IMR-90 (cell line): ENCODE measurements around the gene RXFP1.

ENCODE experiments used
- CEBPB ChIP-seq: IDR thresholded peaks from 2 replicates; pipeline ENCODE4 v1.6.1; 2012; ENCODE audit warnings: low read depth, low read length, improper control_type of control experiment
- FOS ChIP-seq: fragments of 150-350 bp; IDR thresholded peaks from 2 replicates; pipeline ENCODE4 v1.6.1; 2016; ENCODE audit warnings: low read depth, low read length
- MAFK ChIP-seq: IDR thresholded peaks from 2 replicates; pipeline ENCODE4 v1.6.1; 2012; ENCODE audit warnings: low read depth, low read length, improper control_type of control experiment
- MXI1 ChIP-seq: IDR thresholded peaks from 2 replicates; pipeline ENCODE4 v1.6.1; 2012; ENCODE audit warnings: low read depth, mild to moderate bottlenecking, low read length, moderate library complexity, borderline replicate concordance
- NFE2L2 ChIP-seq: fragments of 150-350 bp; IDR thresholded peaks from 2 replicates; pipeline ENCODE4 v1.6.1; 2016; ENCODE audit warnings: low read depth, mild to moderate bottlenecking, low read length
- POLR2A ChIP-seq: IDR thresholded peaks from 2 replicates; pipeline ENCODE4 v1.6.1; 2012; ENCODE audit warnings: mild to moderate bottlenecking, low read depth, low read length
- RAD21 ChIP-seq: IDR thresholded peaks from 2 replicates; pipeline ENCODE4 v1.6.1; 2012; ENCODE audit warnings: low read length, improper control_type of control experiment
- RCOR1 ChIP-seq: IDR thresholded peaks from 2 replicates; pipeline ENCODE4 v1.6.1; 2012; ENCODE audit warnings: mild to moderate bottlenecking, low read length, improper control_type of control experiment; ENCODE audit not compliant: insufficient replicate concordance
- SMC3 ChIP-seq: fragments of 150-350 bp; IDR thresholded peaks from 2 replicates; pipeline ENCODE4 v1.6.1; 2016; ENCODE audit warnings: low read depth, mild to moderate bottlenecking, antibody characterized with exemption, low read length, moderate library complexity
- TF ChIP-seq, protein P1 (sequence below): conservative IDR thresholded peaks from 2 replicates; pipeline ENCODE4 v1.5.1; 2012; ENCODE audit warnings: mild to moderate bottlenecking, low read depth, low read length, improper control_type of control experiment
- TF ChIP-seq, protein P2 (sequence below): fragments of 150-350 bp; IDR thresholded peaks from 2 replicates; pipeline ENCODE4 v1.6.1; 2016; ENCODE audit warnings: low read depth, mild to moderate bottlenecking, low read length, moderate library complexity, borderline replicate concordance
- TF ChIP-seq, protein P3 (sequence below): fragments of 150-350 bp; IDR thresholded peaks from 2 replicates; pipeline ENCODE4 v1.6.1; 2017; ENCODE audit warnings: mild to moderate bottlenecking, antibody characterized with exemption, low read length, low read depth

DNA sequence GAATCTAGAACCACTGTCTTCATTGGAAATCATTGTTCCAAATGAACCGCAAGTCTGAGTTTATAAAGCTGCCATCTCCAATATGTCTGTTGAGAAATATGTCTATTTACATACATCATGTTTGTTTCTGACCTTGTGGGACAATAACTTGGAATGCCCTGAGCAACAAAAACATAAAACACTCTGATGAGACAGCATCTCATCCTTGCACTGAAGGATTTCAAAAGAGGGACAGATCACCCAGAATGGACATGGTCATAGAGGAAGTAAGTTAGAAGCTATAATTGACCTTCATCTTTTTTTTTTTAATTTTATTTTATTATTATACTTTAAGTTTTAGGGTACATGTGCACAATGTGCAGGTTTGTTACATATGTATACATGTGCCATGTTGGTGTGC is 22.5 kb downstream of the RXFP1 start:
- TF ChIP-seq, protein P1, sequence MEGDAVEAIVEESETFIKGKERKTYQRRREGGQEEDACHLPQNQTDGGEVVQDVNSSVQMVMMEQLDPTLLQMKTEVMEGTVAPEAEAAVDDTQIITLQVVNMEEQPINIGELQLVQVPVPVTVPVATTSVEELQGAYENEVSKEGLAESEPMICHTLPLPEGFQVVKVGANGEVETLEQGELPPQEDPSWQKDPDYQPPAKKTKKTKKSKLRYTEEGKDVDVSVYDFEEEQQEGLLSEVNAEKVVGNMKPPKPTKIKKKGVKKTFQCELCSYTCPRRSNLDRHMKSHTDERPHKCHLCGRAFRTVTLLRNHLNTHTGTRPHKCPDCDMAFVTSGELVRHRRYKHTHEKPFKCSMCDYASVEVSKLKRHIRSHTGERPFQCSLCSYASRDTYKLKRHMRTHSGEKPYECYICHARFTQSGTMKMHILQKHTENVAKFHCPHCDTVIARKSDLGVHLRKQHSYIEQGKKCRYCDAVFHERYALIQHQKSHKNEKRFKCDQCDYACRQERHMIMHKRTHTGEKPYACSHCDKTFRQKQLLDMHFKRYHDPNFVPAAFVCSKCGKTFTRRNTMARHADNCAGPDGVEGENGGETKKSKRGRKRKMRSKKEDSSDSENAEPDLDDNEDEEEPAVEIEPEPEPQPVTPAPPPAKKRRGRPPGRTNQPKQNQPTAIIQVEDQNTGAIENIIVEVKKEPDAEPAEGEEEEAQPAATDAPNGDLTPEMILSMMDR = no peak
- TF ChIP-seq, protein P2, sequence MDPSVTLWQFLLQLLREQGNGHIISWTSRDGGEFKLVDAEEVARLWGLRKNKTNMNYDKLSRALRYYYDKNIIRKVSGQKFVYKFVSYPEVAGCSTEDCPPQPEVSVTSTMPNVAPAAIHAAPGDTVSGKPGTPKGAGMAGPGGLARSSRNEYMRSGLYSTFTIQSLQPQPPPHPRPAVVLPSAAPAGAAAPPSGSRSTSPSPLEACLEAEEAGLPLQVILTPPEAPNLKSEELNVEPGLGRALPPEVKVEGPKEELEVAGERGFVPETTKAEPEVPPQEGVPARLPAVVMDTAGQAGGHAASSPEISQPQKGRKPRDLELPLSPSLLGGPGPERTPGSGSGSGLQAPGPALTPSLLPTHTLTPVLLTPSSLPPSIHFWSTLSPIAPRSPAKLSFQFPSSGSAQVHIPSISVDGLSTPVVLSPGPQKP = no peak
- TF ChIP-seq POLR2A (no peak), RCOR1 (no peak), RAD21 (no peak), NFE2L2 (no peak), MXI1 (no peak), FOS (no peak), MAFK (no peak), SMC3 (no peak), CEBPB (no peak)
- TF ChIP-seq, protein P3, sequence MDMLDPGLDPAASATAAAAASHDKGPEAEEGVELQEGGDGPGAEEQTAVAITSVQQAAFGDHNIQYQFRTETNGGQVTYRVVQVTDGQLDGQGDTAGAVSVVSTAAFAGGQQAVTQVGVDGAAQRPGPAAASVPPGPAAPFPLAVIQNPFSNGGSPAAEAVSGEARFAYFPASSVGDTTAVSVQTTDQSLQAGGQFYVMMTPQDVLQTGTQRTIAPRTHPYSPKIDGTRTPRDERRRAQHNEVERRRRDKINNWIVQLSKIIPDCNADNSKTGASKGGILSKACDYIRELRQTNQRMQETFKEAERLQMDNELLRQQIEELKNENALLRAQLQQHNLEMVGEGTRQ = no peak
